ENCODE results near the gene PPIAL4G.
"Not testable (repeated sequence)": the region's sequence is repeated elsewhere in the genome, so short reads cannot be mapped to it uniquely, and the experiment has no call there.

The PPIAL4G gene

DNA sequence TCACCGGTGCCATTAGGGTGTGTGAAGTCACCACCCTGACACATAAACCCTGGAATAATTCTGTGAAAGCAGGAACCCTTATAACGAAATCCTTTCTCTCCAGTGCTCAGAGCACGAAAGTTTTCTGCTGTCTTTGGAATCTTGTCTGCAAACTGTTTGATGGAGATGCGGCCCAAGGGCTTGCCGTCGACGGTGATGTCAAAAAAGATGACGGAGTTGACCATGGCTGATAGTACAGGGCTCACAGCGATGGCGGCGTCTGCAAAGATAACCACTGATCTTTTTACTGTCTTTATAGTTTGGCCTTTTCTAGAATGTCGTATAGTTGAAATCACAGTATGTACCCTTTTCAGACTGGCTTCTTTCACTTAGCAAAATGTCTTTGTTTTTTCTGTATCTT is at the start of gene PPIAL4G:
Gene PPIAL4G, minus strand, starts transcription at position 274 of the 400 bp plus-strand sequence. Its CDS starts 50 bp downstream, at position 224.
- DNase-seq, result not testable (repeated sequence)

DNA sequence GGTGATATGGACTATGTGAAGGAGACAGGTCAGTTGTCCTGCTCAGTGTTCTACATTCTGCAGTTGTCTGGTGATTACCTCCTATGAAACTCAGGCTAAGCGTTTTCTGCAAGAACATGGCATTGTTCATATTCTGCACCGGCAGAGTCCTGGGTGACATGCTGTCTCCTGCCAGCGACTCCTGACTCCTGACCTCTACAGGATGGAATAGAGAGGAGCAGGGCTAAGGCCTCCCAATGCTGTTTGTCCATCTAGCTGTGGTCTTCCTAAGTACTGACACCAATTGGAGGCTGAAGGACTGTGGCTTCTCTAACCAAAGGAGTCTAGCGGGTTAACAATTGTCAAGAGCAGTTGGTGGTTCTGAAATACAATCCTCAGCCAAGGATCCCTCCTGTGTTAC is 49.1 kb upstream of the PPIAL4G start:
- DNase-seq, result not testable (repeated sequence)

DNA sequence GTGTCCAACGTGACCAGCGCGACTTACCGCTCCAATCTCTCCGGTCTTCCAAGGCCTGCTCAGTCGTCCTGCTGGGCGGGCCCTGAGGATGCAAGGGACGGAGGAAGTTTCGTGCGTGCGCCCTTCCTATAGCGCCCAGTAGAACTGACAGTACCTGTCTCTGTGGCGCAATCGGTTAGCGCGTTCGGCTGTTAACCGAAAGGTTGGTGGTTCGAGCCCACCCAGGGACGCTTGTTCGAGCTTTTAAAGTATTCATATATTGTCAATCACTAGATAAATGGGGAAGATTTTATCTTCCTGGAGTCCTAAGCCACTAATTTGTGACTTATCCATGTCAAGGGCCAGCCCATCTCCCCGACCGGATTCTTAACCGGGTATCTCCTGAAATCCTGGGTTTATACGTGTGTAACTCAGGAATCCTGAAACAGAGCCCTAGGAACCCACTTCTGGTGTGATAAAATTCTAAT is 46.0 kb upstream of the PPIAL4G start:
- not testable (repeated sequence) for DNase-seq

DNA sequence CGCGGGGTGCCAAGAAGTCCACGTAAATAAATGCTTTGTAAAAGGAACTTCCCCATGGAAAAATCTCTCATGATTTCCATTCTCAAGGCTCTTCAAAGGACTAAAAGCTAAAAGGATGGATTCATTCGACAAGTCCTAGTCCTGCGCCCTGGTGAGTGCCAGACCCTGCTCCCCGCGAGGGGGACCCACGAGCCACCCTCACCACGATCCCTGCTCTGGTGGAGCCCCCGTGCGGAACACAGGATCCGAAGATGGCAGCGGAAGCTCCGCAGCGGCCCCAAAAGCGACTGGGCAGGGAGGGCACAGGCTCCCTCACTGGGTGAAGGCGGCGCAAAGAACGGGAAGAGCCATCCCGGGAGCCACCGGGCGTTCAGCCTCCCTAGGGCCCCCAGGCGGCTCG is 45.5 kb upstream of the PPIAL4G start:
- not testable (repeated sequence) for DNase-seq

DNA sequence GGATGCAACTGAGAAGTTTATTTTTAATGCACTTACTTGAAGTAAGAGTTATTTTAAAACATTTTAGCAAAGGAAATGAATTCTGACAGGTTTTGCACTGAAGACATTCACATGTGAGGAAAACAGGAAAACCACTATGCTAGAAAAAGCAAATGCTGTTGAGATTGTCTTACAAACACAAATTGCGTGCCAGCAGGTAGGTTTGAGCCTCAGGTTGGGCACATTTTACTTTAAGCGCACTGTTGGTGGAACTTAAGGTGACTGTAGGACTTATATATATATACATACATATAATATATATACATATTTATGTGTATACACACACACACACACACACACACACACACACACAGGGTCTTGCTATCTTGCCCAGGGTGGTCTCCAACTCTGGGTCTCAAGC is 43.5 kb upstream of the PPIAL4G start:
- not testable (repeated sequence) for DNase-seq

DNA sequence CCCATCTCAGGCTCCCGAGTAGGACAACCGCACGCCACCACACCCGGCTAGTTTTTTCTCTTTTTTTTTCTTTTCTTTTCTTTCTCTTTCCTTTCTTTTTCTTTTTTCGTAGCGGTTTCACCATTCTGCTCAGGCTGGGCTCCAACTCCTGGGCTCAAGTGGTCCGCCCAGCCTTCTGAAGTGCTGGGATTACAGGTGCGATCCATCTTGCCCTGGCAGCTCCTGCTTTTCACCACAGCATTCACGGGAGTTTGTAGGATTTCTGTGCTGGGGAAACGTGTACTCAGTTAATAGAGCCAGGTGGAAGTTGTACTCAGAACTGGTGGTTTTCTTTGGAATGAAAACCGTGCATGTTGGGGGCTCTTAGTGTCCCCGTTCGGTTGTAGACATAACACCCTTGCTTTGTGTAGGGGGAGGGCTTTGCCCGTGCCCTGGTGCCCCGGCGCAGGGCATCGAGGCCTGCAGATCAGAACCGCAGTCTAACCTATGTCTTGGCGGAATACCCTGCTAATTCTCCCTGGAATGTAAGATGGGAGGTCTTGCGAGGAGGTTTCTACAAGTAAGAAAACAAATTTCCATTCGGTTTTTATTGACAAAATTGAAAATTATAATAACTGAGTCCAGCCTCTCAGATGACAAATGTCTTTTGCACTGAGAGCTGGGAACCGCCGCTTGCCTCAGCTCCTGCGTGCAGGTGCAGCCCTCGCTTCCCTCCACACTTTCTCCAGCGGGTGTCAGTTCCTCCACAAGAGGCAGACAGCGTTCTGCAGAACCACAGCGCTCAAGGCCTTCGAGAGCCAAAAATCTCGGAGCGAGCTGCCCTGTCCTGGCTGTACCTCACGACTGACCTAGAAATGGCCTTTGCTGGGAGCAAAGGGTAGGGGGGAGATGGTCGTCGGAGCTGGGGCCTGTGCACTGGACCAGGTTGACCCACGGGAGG is 40.4 kb upstream of the PPIAL4G start:
- DNase-seq, result not testable (repeated sequence)

DNA sequence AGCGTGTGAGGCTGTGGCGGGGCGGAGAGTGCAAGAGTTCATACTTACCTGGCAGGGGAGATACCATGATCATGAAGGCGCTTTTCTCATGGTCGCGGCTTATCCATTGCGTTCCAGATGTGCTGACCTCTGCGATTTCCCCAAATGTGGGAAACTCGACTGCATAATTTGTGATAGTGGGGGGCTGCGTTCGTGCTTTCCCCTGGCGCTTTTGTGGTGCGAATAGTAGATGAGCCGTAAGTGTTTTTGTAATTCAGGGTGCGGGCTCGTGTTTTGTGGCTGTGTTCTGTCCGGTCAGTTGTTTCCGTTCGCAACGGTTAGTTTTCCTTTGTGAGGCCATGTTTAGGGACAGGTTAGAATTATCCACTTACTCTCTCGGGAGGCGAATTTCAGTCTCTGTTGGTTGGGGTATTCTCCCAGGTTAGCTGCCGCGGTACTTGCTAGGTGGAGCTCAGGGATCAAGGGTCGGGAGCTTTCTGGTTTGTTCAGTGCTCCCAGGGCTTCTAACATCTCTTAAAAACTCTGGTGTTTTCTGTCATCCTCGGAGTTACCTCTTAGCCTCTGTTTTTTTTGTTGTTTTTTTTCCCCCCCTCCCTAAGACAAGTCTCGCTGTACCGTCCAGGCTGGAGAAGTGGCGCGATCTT is 39.6 kb upstream of the PPIAL4G start:
- peak; percentile 82 to 85 for DNase-seq

DNA sequence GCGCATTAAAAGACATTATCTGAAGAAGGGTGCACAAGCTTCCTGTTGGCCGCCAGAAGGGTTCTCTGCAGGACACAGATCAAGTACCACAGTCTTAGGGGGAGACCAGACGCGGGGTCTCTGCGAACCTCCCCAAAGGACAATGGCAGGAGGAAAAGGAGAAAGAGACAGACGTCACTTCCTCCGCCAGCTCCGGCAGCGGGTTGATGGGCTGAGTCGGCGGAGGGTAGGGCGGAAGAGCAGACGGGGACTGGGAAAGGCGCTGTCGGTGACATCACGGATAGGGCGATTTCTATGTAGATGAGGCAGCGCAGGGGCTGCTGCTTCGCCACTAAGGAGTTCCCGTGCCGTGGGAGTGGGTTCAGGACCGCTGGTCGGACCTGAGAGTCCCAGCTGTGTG is 39.0 kb upstream of the PPIAL4G start:
- DNase-seq, result peak in 1 of 2 donors; percentile 86

DNA sequence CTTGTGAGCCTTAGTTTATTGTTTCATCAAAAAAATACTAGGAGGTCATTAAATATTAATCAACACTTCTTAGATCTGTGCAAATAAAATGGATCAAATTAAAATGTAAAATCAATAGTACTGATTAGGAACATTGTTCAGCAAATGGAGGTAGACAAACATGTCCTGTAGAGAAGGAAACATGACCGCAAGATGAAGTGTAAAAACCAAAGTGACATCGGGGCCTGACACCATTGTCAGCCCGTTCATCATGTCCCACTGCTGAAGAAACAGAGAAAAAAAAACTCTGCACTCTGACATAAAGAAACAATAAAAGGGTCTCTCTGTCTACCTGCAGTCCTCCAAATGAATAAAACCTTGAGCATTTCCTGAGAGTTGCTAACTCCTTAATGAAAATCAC is 31.2 kb upstream of the PPIAL4G start:
- not testable (repeated sequence) for DNase-seq

DNA sequence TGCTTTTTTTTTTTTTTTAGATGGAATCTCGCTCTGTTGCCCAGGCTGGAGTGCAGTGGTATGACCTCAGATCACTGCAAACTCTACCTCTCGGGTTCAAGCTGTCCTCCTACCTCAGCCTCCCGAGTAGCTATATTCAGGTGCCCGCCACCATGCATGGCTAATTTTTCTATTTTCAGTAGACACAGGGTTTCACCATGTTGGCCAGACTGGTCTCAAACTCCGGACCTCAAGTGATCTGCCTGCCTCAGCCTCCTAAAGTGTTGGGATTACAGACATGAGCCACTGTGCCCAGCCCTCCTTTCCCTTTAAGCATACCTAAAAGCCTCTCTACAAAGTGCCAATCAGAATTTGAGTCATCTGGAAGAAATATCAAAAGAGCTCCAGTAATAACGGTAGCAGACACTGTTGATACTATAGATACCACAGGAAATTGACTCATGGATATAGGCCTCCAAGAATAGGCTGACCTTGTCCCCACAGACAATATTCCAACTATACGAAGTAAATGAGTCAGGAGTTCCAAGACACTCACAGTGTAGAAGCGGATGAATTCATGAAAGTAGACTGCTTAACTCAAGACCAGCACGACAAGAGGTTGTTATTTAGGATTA is 29.6 kb upstream of the PPIAL4G start:
- peak in 1 of 2 donors; percentile 9 for DNase-seq

DNA sequence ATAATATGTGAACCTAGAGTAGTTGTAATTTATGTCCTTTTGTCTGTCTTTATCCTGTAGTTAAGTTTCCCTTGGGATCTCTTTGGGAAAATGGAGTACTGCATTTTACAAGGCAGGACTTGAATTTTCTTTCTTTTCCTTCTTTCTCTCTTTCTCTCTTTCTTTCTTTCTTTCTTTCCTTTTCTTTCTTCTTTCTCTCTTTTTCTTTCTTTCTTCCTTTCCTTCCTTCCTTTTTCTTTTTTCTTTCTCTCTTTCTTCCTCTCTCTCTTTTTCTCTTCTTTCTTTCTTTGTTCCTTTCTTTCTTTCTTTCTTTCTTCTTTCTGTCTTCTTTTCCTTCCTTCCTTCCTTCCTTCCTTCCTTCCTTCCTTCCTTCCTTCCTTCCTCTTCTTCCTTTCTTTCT is 10.8 kb upstream of the PPIAL4G start:
- DNase-seq, result not testable (repeated sequence)

DNA sequence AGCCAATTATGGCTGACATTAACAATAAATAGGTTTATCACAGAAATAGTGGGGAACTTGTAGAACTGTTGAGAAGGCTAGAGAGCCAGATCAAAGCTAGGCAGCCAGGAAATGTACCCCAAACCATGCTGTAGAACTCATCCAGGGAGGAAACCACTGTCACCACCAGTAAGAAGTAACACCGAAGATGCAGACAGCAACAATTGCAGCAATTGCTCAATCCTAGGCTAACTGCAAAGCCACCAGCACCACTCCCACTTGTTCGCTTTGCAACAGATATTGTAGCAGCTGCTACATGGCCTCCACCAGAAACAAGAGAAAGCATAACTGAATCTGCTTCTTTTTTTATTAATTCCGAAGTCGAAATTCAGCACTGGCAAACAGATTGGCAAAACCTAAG is 2.0 kb downstream of the PPIAL4G start:
- DNase-seq, result not testable (repeated sequence)

DNA sequence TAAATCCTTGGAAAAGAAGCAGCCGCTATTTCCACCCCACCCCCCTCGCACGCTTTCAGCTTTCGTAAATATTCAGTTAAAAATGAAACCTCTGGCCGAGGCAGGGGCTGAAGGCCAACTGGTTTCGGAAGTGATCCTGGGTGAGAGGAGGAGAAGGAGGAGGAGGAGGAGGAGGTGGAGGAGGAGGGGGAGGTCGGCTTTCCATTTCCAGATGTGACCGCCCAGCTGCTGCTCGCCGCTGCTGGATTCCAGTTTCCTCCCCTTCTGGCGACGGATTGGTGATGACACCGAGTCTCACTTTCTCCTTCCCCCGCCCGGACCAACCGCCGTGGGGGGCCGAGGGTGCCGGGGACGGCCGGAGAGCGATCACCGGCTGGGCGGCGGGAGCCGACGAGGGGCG is 23.4 kb downstream of the PPIAL4G start:
- not testable (repeated sequence) for DNase-seq

DNA sequence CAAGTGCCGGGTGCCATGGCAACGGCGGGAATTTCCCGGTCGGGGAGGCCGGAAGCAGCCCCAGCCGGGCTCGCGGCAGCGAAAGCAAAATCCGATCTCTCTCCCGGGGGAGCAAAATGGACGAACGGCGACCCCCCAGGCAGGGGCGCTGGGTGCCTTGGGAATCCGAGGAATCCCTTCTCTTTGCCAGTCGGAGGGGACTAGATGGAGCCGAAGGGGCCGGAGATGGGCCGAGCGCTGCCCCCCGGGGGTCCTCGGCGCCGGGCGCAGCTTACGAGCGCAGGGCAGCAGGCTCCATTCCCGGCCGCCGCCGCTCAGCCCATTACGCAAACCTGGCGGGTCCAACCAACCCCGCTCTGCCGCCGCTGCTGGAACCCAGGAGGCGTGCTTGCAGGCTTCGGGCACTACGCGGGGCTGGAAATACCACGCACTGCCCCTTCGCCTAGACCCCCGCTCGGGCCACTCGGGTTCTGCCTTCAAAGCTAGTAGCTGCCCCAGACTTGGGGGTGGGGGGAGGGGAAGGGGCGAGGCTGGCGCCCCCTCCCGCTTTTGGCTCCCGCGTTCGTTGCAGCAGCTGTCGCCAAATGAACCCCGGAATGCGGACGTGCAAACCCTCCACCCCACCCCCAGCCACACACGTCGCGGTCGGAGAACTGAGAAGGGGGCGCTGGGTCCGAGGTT is 24.1 kb downstream of the PPIAL4G start:
- DNase-seq, result peak in 1 of 2 donors; percentile 7

DNA sequence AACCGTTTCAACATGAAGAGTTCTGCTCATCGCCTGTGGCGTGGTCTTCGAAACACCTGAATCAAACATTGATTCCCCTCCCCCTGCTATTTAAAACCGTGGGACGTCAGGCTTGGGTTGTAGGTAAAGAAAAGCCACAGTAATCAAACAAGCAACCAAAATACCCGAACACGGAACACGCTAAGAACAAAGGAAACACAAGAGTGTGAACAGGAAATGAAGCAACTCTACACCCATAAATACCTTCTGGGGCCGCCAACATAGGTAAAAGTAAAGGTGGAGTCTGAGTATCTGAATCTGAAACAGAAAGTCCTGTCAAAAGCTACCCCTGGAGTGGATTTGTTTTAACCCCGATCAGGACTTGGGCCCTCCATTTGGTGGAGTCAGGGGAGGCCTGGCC is 24.7 kb downstream of the PPIAL4G start:
- DNase-seq, result not testable (repeated sequence)

DNA sequence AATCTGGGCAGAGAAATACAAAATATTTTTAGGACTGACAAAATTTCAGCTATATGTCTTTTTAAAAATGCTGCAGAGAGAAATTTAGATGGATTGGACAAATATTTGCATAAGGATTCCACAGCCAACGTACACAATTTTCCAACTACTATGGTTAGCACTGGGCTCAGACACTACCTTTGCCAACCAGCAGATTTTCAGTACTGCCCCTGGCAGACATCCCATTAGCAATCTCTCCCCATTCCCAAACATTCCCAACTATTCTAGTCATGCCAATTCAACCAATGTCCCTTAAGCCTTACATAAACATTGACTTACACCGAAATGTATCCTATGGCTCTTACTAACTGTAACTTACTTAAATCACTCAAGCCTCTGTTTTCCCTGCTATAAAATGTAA is 30.3 kb downstream of the PPIAL4G start:
- DNase-seq, result not testable (repeated sequence)

DNA sequence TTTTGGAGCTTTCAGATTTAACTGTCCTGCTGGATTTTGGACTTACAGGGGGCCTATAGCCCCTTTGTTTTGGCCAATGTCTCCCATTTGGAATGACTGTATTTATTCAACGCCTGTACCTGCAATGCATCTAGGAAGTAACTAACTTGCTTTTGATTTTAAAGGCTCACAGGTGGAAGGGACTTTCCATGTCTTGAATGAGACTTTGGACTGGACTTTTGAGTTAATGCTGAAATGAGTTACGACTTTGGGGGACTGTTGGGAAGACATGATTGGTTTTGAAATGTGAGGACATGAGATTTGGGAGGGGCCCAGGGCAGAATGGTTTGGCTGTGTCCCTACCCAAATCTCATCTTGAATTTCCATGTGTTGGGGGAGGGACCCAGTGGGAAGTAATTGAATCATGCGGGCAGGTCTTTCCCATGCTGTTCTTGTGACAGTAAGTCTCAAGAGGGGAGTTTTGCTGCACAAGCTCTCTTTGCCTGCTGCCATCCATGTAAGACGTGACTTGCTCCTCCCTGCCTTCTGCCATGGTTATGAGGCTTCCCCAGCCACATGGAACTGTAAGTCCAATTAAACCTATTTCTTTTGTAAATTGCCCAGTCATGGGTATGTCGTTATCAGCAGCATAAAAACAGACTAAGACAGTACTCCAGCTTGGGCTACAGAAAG is 43.3 kb downstream of the PPIAL4G start:
- not testable (repeated sequence) for DNase-seq

DNA sequence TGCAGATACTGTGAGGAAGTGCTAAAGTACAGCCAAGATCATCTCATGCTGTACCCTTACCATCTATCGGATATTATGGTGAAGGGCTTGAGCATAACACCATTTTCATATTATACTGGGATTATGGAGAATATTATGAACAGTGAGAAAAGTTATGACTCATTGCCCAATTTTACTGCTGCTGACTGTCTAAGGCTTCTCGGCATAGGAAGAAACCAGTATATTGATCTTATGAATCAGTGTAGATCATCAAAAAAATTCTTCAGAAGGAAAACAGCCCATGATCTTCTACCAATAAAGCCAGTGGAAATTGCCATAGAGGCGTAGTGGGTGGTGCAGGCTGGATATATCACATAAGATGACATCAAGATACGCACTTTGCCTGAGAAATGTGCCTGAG is 47.7 kb downstream of the PPIAL4G start:
- DNase-seq, result no peak

DNA sequence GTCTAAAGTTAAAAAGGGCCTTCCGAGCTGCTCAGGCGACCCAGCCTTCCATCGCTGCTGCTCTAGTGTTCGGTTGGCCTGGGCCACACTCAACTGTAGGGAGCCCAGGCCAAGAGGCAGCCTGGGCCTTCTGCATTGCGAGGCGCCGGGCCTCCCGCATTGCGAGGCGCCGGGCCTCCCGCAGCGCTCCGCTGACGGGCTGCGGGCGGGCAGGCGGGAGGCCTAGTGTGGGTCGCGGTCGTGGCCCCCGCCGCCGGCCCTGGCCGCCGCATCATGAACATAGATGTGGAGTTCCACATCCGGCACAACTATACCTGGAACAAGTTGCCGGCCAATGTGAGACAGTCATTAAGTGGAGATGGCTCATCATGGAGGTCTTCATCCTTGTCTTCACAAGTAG is 48.3 kb downstream of the PPIAL4G start:
- DNase-seq, result no peak

DNA sequence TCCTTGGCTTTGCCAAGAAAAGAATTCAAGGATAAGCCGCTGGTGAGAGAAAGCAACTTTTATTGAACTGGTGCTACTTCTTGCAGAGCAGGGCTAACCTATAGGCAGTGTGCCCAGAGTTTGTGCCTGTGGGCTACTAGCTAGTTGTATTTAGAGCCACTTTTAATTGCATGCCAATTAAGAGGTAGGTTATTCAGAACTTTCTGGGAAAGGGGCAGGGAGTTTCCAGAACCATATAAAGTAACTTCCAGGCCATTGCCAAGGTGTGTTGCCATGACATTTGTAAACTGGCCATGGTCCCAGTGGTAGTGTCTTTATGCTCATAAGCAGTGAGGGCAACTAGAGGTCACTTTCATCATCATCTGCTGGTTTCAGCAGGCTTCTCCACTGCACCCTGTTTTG is 50.2 kb downstream of the PPIAL4G start:
- not testable (repeated sequence) for DNase-seq
